Posterior vena cava (tissue), 2 donors: ENCODE data around the gene NTMT1. TPM values are rescaled to one million over a fixed set of nuclear protein-coding genes. Genes with fewer than 3 reads are reported as not detected.
"Not testable (repeated sequence)": the region's sequence is repeated elsewhere in the genome, so short reads cannot be mapped to it uniquely, and the experiment has no call there.

ENCODE experiments used
- DNase-seq: peaks from one replicate; pipeline ENCODE4 v3.0.0-alpha.2; 2020; ENCODE audit warnings: low spot score
- intact Hi-C, 2 donors: fragments of 100-400 bp; cut with DNase I; formaldehyde crosslinking; loops; one replicate each; pipeline versions ENCODE4 v1.14.1 to v1.14.2; 2022 to 2023
- long read RNA-seq, 2 donors: library from polyadenylated mRNA; unstranded; transcript quantifications; one replicate each; pipeline ENCODE4 v2.0.0, GENCODE V29; 2020 to 2021
- total RNA-seq, 2 donors: library from RNA; stranded (reverse); fragmentation: NEBNext Ultra II Directional; extraction: Animal tissue kit (Norgen Biotek cat#: 25700); gene quantifications; one replicate each; pipeline ENCODE4 v1.2.1, GENCODE V29; 2021
- donor health status: DM: yes; HTN: yes; CAD: no.
- donor health status: DM: yes; HTN: yes; CAD: no.

The NTMT1 gene, protein sequence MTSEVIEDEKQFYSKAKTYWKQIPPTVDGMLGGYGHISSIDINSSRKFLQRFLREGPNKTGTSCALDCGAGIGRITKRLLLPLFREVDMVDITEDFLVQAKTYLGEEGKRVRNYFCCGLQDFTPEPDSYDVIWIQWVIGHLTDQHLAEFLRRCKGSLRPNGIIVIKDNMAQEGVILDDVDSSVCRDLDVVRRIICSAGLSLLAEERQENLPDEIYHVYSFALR
- total RNA-seq: 10 to 100 TPM; 22.7 to 25.6 TPM
- long read RNA-seq, donor 1, transcript NTMT1-203 (4 exons, 1,315 nt): major isoform, 6 of 12 reads
- long read RNA-seq, donor 1, partial matches to known transcripts: 1 of 12 reads
- long read RNA-seq, donor 1, other reads (novel, unspliced or antisense): 0 of 12 reads
- long read RNA-seq, donor 2, transcript NTMT1-202 (4 exons, 741 nt): minor isoform, 10 of 71 reads
- long read RNA-seq, donor 2, transcript NTMT1-206 (4 exons, 576 nt): minor isoform, 8 of 71 reads
- long read RNA-seq, donor 2, transcript NTMT1-203 (4 exons, 1,315 nt): major isoform, 42 of 71 reads
- long read RNA-seq, donor 2, partial matches to known transcripts: 1 of 71 reads
- long read RNA-seq, donor 2, other reads (novel, unspliced or antisense): 4 of 71 reads

GRCh38 chr9:129626079-129626624, at the start of gene NTMT1:
TSS of gene NTMT1 (plus strand) at chr9:129626163. CDS start at chr9:129632704, 6,541 bp downstream.
- intact Hi-C loops: no loop called here
- DNase-seq: peak; percentile 97

- intact Hi-C loops: no loop called here
- no peak for DNase-seq
These were observed 49.1 kb upstream of the NTMT1 start for GRCh38 chr9:129576546-129577543.

DNA sequence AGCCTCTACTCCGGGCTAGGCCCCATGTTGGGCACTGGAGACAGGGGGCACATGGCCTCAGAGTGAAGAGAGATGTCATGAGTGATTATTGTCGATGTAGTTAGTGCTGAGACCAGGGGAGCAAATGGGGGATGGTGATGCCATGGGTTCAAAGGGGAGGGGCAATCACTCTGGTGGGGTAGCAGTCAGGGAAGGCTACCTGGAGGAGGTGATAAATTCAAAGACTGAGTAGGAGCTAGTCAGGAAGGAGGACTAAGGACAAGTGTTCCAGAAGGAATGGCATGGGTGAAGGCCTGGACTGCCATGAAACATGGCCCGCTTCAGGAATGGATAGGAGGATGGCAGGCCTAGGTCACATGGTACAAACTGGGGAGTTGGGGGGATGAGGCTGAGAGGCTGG, 46.7 kb upstream of the NTMT1 start:
- intact Hi-C loops: no loop called here
- no peak for DNase-seq

DNA sequence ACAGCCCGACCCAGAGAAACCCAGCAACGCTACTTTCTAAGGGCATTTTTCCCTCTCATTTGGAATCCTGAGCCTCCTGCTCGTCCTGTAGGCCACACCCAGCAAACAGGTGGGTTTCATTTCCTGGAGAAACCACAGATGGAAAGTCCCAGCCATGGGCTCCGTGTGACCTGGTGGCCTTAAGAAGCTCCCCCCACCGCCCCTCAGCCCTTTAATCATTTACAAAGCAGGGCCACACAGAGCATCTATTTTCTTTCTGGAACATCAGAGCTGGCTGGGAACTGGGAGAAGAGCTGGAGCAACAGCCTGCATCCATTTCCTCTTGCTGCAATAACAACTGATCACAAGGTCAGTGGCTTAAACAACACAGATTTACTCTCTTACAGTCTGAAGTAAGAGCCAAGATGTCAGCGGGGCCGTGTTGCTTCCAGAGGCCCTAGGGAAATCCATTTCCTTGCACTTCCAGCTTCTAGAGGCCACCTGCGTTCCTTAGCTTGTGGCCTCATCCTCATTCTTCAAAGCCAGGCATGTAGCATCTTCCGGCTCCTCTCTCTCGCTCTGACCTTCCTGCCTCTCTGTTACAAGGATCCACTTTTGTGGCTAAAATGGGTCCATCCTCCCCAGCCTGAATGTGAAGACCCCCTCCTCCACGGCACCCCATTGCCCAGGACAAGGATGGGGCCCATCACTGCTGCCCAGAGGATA, 45.6 kb upstream of the NTMT1 start:
- intact Hi-C loops: no loop called here
- no peak for DNase-seq

DNA sequence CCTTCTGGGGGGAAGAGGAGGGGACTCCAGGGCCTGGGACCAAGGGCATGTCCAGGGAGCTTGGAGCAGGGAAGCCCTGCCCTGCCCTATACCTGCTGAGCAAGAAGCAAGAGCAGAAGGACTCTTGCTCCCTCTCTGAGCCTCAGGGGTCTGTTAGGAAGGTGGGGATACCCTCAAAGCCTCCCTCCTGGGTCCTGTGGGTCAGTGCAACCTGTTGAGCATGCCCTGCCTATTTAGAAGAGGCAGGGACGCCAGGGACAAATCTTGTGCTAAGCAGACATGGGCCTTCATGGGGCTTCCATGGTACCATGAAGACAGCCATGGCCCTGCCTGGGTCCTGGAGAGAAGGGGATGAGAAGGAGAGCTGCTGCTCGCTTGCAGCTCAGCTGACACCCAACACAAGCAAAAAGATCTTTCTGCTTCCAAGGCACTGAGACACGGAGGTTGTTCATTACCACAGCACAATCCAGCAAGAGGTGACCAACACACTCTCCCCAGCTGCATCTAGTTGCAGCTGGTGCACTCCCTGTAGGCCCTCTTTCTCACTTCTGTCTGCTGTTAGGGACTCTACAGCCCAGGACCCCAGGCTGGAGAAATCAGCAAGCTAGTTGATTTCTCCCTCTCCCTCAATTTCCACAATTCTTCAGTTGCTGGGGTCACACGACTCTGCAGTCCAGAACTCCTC, 44.3 kb upstream of the NTMT1 start:
- intact Hi-C loops: no loop called here
- no peak for DNase-seq

DNA sequence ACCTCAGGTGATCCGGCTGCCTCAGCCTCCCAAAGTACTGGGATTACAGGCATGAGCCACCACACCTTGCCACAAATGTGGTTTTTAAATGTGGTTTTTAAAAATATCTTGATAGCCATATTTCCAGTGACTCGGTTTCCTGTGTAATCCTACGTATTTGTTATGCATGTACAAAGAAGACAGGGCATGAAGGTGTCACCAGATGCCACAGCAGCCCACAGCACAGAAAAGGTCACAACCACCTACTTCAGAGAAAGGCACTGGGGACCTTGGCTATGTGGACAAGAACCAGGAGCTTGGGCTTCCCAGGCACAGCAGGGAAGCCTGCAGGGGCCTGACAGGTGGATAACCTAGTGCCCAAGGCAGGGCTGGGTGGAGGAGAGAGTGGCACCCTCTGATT, 43.1 kb upstream of the NTMT1 start:
- no peak for DNase-seq
- intact Hi-C loops: no loop called here

DNA sequence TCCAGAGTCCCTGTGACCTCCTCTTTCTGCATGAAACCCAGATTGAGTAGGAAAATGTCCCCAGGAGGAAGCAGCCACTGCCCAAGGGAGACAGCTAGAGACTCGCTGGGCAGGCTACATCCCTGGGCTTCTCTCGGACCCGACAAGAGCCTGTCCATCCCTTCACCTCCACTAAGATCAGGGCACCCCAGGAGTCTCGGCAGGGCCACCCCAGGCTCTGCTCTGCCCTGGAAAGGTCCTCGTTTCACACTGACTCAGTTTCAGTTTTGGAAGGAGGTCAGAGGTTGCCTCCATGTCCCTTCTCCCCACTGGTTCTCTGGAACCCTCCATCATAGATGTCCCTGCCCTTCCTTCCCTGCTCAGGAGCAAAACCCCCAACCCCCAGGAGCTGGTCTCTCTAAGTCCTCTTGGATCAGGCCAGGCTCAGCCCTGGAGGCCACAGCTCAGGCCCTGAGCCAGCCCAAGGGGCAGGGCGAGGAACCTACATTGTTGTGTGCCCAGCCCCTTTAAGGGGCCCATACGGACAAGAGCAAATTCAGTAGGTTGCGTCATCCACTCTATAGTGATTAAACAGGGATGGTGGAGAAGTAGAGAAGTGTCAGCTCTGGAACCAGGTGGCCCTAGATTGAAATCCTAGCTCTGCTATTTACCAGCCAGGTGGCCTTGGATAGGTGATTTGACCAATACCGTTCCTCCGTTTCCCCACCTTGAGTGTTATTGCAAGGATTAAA, 42.5 kb upstream of the NTMT1 start:
- no peak for DNase-seq
- intact Hi-C loops: no loop called here

GRCh38 chr9:129584136-129584535, 41.8 kb upstream of the NTMT1 start:
- intact Hi-C loops: no loop called here
- DNase-seq: no peak

GRCh38 chr9:129585352-129585751, 40.6 kb upstream of the NTMT1 start:
- no peak for DNase-seq
- intact Hi-C loops: no loop called here

GRCh38 chr9:129586245-129586644, 39.7 kb upstream of the NTMT1 start:
- DNase-seq: no peak
- intact Hi-C loops: no loop called here

DNA sequence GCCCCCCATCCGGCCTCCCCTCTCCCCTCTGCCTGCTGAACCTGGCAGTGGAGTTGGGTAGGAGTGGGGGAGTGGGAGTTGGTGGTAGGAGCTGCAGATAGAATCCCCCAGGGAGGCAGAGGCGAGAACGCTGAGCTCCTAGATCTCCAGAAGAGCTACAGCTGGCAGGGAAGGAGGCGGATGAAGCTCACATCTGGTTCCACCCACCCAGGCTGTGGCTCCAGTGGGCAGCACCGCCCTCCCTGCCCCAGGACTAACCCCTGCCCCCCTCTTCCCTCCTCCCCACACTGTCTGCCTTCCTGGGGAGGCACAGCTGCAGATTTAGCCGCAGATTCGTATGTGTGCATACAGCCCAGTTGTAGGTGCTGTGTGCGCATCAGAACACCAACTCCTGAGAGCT, 39.3 kb upstream of the NTMT1 start:
- intact Hi-C loops: no loop called here
- no peak for DNase-seq

- intact Hi-C loops: no loop called here
These were observed 38.3 kb upstream of the NTMT1 start for GRCh38 chr9:129587487-129588262.

DNA sequence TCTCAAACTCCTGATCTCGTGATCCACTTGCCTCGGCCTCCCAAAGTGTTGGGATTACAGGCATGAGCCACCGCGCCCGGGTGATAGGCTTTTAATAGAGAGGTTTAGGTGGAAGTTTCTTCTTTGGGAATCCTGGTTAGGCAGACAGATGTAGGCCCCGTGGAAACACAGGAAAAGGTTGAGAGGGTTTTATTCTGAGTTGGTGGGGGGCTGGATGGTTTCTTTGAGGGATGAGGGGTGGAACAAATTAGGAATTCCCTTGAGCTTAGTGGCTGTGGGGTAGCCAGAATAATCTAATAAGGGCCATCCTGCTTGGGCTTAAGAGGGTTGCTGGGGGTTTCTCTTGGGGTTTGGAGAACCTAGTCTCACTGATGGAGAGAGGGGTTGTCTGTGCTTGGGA, 35.5 kb upstream of the NTMT1 start:
- intact Hi-C loops: no loop called here
- no peak for DNase-seq

More at GRCh38 chr9:129587487-129588262, 38.3 kb upstream of the NTMT1 start:
- no peak for DNase-seq

- no peak for DNase-seq
- intact Hi-C loops: no loop called here
These were observed 34.0 kb upstream of the NTMT1 start for GRCh38 chr9:129591916-129592315.

- DNase-seq, intact Hi-C loops: not testable (repeated sequence)
These were observed 33.2 kb upstream of the NTMT1 start for GRCh38 chr9:129592790-129593189.

GRCh38 chr9:129594632-129595031, 31.3 kb upstream of the NTMT1 start:
- intact Hi-C loops: no loop called here
- DNase-seq: no peak

GRCh38 chr9:129595311-129595741, 30.6 kb upstream of the NTMT1 start:
- no peak for DNase-seq
- intact Hi-C loops: no loop called here
